ENCODE measurements around the gene RTN4RL2. TPM values are rescaled to one million over a fixed set of nuclear protein-coding genes. Genes with fewer than 3 reads are reported as not detected.
A peak's percentile ranks its signal among the peaks of the same experiment; 100 is the strongest.

Gene RTN4RL2
- total and polyA plus RNA-seq, 9 of the 15 experiments (the other 6 are each of a cell fraction or from before 2014, with no cell fraction given): 0.06 to 1.9 (median 0.34) TPM; not detected in 4

DNA sequence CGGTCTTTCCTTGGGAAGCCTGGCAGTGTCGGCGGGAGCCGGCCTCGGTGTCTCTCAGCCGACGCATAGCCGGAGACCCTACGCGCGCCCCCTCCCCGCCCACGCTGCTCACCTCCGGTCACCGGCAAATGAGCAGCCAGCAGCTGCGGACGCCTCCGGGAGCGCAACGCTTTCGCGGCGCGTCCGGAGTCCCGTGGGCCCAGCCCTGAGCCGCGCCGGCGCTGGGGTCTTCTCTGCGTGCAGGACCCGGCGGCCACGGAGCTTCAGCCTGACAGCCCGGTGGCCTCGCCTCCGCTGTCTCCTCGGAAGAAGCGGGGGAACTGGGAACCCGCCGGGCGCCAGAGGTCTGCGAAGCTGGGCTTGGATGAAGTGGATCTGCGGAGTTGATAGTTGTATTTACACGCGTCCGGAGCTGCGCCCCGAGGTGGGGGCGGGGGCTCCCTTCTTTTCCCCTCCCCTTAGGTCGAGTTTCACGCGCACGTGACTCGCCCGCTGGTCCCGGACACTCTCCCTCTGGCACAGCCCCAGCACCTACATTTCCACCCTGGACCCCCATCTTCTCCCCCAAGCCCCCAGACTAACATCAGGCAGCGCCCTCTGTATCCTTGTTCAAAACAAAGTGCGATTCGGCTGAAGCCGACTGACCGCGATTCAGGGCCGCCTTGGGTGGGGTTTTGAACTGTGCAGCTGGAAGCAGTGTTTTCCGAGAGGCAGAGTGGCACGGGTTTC, 55.2 kb downstream of the RTN4RL2 start, which contains the start of gene SLC43A1 (continued):
- TF ChIP-seq SAFB2 (IDR thresholded peaks at IDR 0.05; ENCODE audit: borderline replicate concordance, low read depth, low read length, severe bottlenecking) (no peak), CREBBP (IDR thresholded peaks at IDR 0.05; ENCODE audit: low read depth, low read length) (no peak), PRDM10 (IDR thresholded peaks at IDR 0.05; ENCODE audit: partially characterized antibody) (no peak), JUNB (CRISPR knock-in tag; conservative IDR thresholded peaks at IDR 0.05) (no peak), RB1 (IDR thresholded peaks at IDR 0.05; ENCODE audit: low read depth) (0 out of 2 replicates have a peak, but pooled peaks have one; percentile 10), ZNF277 (CRISPR knock-in tag; IDR thresholded peaks at IDR 0.05; ENCODE audit: borderline replicate concordance) (no peak), USF2 (CRISPR knock-in tag; IDR thresholded peaks at IDR 0.05) (peak; percentile 94), HMG20A (CRISPR knock-in tag; conservative IDR thresholded peaks at IDR 0.05) (no peak), STAG1 (CRISPR knock-in tag; IDR thresholded peaks at IDR 0.05; ENCODE audit: borderline replicate concordance) (no peak), ZNF12 (CRISPR knock-in tag; IDR thresholded peaks at IDR 0.05) (no peak), CTCF (IDR thresholded peaks at IDR 0.05 in 2 of 3, conservative IDR thresholded peaks at IDR 0.05 in 1 of 3; ENCODE audit: insufficient read depth in 2 of 3, low read depth in 1 of 3, low read length in 3 of 3) (0 out of 6 replicates have a peak, but pooled peaks of 1 of the 3 experiments have one; percentile 5), PHTF2 (CRISPR knock-in tag; IDR thresholded peaks at IDR 0.05) (no peak), BCL6 (CRISPR knock-in tag; IDR thresholded peaks at IDR 0.05) (no peak), ZSCAN29 (IDR thresholded peaks at IDR 0.05) (no peak), ATF7 (IDR thresholded peaks at IDR 0.05) (no peak; the same call in 1 of the 2 replicates), NR2C1 (IDR thresholded peaks at IDR 0.05) (no peak), NR2C1 (tag; IDR thresholded peaks at IDR 0.05) (no peak), NRF1 (conservative IDR thresholded peaks at IDR 0.05 in 1 of 2, IDR thresholded peaks at IDR 0.05 in 1 of 2) (peak; percentile 67 to 73), CSDE1 (IDR thresholded peaks at IDR 0.05) (no peak), TCFL5 (CRISPR knock-in tag; conservative IDR thresholded peaks at IDR 0.05) (no peak)
- TF ChIP-seq, protein P1, sequence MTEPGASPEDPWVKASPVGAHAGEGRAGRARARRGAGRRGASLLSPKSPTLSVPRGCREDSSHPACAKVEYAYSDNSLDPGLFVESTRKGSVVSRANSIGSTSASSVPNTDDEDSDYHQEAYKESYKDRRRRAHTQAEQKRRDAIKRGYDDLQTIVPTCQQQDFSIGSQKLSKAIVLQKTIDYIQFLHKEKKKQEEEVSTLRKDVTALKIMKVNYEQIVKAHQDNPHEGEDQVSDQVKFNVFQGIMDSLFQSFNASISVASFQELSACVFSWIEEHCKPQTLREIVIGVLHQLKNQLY (CRISPR knock-in tag; conservative IDR thresholded peaks at IDR 0.05): no peak
